ENCODE measurements around the gene SUSD2.
"Not testable (repeated sequence)": the region's sequence is repeated elsewhere in the genome, so short reads cannot be mapped to it uniquely, and the experiment has no call there.

Gene SUSD2

DNA sequence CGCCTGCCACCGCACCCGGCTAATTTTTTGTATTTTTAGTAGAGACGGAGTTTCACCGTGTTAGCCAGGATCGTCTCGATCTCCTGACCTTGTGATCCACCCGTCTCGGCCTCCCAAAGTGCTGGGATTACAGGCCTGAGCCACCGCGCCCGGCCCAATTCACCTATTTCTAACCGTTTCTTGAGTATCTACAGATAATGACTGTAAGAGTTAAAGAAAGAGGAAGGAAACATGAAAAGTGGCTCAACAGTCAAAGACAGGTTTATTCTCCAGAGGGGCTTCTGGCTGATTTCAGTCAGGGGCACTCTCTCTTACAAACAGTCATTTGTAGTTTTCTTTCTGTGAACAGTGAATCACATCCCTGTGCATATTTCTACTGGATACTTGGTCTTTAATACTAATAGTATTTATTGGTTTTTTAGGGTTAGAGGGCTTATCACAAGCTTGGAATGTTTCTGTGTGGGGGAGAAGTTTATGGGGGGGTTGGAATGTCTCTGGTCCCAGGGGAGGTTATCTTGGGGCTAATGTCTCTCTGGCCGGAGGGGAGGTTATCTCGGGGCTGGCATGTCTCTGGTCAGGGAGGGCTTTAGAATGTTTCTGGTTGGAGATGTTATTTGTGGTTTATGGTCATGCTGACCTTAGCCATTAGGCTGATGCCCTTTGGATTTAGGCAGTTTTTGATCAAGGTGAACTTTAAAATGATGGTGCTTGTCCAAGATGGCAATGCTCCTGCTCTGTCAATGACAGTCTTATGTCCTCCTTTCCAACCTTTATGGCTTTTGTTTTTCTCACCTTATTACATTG, 25.4 kb downstream of the SUSD2 start:
- H3K9me3 Mint-ChIP-seq, H3K27me3 Mint-ChIP-seq, H3K4me3 Mint-ChIP-seq, H3K36me3 Mint-ChIP-seq: not testable (repeated sequence)
- Mint-ChIP-seq H3K27ac (peak overlapping the region; percentile 25), H3K4me1 (peaks cover 27% of the 10 kb centered on the region)
- ATAC-seq, result peak; percentile 41

DNA sequence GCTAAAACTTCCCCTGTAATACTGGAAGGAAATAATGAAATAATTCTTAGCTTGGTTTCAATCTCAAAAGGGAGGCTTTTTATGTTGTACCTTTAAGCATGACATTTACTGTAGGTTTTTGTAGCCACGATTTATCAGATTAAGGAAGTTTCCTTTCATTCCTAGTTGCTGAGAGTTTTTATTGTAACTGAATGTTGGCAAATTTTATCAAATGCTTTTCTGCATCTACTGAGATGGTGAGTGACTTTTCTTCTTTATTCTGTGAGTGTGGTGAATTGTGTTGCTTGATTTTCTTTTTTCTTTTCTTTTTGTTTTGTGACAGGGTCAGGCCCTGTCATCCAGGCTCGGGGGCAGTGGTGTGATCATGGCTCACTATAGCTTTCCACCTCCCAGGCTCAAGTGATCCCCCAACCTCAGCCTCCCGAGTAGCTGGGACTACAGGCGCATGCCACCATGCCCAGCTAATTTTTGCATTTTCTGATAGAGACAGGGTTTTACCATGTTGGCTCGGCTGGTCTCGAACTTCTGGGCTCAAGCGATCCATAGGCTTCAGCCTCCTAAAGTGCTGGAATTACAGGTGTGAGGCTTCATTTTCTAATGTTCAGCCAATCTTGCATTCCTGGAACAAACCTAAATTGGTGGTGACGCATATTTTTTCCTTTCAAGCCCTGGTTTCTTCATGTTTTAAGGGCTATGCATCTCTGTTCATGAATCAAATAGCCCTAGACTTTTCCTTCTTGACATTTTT, 26.2 kb downstream of the SUSD2 start:
- H3K4me3 Mint-ChIP-seq, result no peak overlapping the region
- no peak for ATAC-seq

DNA sequence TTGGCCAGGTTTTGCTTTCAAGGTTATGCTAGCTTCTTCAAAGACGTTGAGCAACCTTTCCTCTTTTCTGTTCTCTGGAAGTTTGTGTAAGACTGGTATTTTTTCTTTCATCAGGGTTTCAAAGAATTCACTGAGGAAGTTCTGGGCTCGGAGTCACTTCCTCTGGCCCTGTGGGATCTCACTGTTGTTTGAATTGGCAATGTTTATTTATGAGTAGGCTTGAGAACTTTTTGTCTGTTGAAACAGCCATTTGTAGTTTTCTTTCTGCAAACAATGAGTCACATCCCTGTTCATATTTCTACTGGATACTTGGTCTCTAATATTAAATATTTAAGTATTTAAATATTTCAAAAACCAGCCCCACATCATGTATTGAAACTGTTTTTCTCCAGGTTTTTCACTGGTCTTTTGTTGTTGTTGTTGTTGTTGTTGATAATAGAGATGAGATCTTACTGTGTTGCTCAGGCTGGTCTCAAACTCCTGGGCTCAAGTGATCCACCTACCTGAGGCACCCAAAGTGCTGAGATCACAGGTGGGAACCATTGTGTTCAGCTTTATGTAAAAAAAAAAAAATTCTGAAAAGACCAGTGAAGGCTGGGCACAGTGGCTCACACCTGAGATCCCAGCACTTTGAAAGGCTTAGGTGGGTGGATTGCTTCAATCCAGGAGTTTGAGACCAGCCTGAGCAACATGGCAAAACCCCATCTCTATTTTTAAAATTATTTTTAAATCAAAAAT, 26.9 kb downstream of the SUSD2 start:
- peak overlapping the region; percentile 25 for H3K27ac Mint-ChIP-seq
- ATAC-seq, result no peak
- no peak overlapping the region for H3K4me3 Mint-ChIP-seq
- H3K27me3 Mint-ChIP-seq, result no peaks in the 10 kb centered on the region
- no peaks in the 10 kb centered on the region for H3K36me3 Mint-ChIP-seq
- no peaks in the 10 kb centered on the region for H3K9me3 Mint-ChIP-seq
- H3K4me1 Mint-ChIP-seq, result peaks cover 27% of the 10 kb centered on the region

More for the DNA sequence above, 26.2 kb downstream of the SUSD2 start:
- peaks cover 27% of the 10 kb centered on the region for H3K4me1 Mint-ChIP-seq
- H3K9me3 Mint-ChIP-seq, result no peaks in the 10 kb centered on the region
- H3K27ac Mint-ChIP-seq, result peak overlapping the region; percentile 25
- no peaks in the 10 kb centered on the region for H3K36me3 Mint-ChIP-seq
- H3K27me3 Mint-ChIP-seq, result no peaks in the 10 kb centered on the region

DNA sequence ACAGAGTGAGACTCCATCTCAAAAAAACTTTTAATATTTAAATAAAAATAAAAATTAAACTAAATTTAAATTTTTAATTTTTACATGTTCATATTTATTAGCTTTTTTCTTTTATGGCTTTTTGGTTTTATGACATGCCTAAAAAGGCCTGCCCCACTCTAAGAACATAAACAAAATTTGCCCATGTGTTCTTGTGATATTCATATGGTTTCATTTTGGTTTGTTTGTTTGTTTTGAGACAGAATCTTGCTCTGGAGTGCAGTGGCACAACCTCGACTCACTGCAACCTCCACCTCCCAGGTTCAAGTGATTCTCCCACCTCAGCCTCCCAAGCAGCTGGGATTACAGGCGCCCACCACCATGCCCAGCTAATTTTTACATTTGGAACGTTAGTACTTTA, 27.7 kb downstream of the SUSD2 start:
- Mint-ChIP-seq H3K9me3 (no peaks in the 10 kb centered on the region), H3K4me3 (no peak overlapping the region), H3K4me1 (peaks cover 27% of the 10 kb centered on the region), H3K36me3 (no peaks in the 10 kb centered on the region), H3K27ac (no peak overlapping the region), H3K27me3 (peaks cover 3% of the 10 kb centered on the region)
- ATAC-seq, result no peak

DNA sequence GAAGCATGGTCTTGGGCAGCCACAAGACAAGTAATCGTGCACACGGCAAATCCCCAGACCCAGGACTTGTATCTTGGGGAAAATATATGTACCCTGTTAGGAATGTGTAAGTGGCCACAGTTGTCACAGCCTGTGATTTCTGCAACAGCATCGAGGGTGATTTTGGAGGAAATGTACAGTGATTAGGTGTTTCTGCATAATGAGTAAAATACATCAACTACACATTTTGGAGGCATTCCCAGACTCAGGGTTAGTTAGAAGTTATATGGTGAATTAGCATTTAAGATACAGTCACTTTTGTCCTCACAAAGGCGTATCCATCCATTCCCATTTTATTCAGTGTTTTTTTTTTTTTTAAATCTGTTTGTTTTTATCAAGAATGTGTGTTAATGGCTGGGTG, 28.4 kb downstream of the SUSD2 start:
- Mint-ChIP-seq H3K9me3 (no peaks in the 10 kb centered on the region), H3K27ac (no peak overlapping the region), H3K36me3 (no peaks in the 10 kb centered on the region), H3K4me1 (peaks cover 27% of the 10 kb centered on the region), H3K4me3 (no peak overlapping the region), H3K27me3 (peaks cover 9% of the 10 kb centered on the region)
- ATAC-seq, result no peak

DNA sequence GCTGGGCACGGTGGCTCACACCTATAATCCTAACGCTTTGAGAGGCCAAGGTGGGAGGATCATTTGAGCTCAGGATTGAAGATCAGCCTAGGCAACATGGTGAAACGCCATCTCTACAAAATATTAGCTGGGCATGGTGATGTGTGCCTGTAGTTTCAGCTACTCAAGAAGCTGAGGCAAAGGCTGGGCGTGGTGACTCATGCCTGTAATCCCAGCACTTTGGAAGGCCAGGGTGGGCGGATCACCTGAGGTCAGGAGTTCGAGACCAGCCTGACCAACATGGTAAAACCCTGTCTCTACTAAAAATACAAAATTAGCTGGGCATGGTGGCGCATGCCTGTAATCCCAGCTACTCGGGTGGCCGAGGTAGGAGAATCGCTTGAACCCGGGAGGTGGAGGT, 29.1 kb downstream of the SUSD2 start:
- H3K27ac Mint-ChIP-seq, ATAC-seq, H3K4me3 Mint-ChIP-seq, H3K36me3 Mint-ChIP-seq, H3K9me3 Mint-ChIP-seq, H3K27me3 Mint-ChIP-seq: not testable (repeated sequence)
- peaks cover 25% of the 10 kb centered on the region for H3K4me1 Mint-ChIP-seq

DNA sequence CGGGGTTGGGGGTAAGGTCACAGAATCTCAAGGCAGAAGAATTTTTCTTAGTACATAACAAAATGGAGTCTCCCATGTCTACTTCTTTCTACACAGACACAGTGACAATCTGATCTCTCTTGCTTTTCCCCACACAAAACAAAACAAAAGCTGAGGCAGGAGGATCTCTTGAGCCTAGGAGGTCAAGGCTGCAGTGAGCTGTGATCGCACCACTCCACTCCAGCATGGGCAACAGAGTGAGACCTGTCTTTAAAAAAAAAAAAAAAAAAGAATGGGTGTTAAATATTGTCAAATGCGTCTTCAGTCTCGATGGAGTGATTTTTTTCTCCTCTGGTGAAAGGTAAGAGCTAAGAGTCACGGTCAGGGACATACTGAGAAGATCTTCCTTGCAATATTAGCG, 30.4 kb downstream of the SUSD2 start:
- H3K27ac Mint-ChIP-seq, H3K27me3 Mint-ChIP-seq, H3K36me3 Mint-ChIP-seq, H3K9me3 Mint-ChIP-seq, H3K4me3 Mint-ChIP-seq, ATAC-seq: not testable (repeated sequence)
- H3K4me1 Mint-ChIP-seq, result peaks cover 21% of the 10 kb centered on the region

DNA sequence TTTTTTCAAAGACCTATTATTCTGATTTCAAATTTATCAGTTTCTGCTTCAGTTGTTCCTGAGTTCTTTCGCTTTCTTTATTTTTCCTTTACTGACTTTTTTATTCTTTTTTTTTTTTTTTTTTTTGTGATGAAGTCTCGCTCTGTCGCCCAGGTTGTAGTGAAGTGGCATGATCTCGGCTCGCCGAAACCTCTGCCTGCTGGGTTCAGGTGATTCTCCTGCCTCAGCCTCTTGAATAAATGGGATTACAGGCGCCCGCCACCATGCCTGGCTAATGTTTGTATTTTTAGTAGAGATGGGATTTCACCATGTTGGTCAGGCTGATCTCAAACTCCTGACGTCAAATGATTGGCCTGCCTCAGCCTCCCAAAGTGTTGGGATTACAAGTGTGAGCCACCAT, 31.8 kb downstream of the SUSD2 start:
- H3K27me3 Mint-ChIP-seq, H3K9me3 Mint-ChIP-seq, H3K36me3 Mint-ChIP-seq, ATAC-seq, H3K4me3 Mint-ChIP-seq, H3K4me1 Mint-ChIP-seq, H3K27ac Mint-ChIP-seq: not testable (repeated sequence)

DNA sequence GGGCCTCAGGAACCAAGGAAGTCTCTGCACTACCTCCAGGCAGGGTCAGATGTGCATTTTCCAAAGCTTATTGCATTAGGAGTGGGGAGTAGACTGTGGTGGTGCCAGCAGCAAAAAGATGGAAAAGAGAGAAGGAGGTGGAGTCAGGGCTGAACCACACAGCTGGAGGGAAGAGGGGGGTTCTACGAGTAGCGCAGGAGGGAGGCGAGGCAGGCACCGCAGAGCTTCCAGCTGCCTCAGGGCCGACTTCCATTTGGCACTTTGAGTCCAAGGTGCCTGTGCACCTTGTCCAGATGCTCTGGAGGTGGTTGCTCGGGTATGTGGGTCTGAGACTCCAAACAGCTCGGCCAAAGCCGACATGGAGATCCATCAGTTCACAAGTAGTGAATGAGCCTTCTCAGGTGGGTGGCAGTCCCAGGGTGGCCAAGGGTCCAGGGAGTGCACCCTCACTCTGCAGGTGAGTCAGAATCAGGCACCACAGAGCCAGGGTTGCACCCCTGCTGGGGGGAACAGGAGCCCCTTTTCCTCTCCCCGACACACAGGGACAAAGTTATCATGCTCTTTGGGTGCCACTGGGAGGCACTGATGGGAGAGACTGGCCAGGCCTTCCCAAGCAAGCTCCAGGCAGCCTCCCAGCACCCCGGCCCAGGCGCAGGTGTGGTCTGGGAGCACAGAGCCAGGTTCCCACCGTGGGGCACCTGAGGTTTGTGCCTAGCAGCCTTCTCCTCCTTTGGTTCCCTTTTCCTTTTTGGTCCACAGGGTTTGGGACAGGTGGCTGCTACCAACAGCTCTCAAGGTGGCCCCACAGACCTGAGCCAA, 33.4 kb downstream of the SUSD2 start:
- no peak for ATAC-seq
- no peaks in the 10 kb centered on the region for H3K9me3 Mint-ChIP-seq
- peaks cover 21% of the 10 kb centered on the region for H3K27me3 Mint-ChIP-seq
- H3K4me3 Mint-ChIP-seq, result no peak overlapping the region
- no peak overlapping the region for H3K27ac Mint-ChIP-seq
- H3K4me1 Mint-ChIP-seq, result peaks cover 6% of the 10 kb centered on the region
- H3K36me3 Mint-ChIP-seq, result no peaks in the 10 kb centered on the region

DNA sequence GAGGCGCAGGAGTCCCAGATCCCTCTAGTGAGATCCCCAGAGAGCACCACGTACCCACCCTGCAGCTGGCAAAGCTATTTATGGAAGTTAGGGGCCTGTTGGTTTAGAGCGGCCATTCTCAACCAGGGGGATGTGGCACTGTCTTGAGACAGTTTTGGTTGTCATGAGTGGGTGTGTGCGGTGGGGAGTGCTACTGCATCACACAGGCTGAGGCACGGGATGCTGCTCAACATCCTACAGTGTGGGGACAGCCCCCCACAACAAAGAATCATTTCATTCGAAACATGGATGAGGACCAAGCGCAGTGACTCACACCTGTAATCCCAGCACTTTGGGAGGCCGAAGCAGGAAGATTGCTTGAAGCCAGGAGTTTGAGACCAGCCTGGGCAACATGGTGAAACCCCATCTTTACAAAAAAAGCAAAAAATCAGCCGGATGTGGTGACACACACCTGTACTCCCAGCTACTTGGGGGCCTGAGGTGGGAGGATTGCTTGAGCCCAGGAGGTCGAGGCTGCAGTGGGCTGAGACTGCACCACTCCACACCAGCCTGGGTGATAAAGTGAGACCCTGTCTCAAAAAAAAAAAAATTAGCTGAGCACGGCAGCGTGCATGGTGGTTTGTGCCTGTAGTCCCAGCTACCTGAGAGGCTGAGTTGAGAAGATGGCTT, 35.4 kb downstream of the SUSD2 start:
- peaks cover 21% of the 10 kb centered on the region for H3K27me3 Mint-ChIP-seq
- H3K4me3 Mint-ChIP-seq, result no peak overlapping the region

DNA sequence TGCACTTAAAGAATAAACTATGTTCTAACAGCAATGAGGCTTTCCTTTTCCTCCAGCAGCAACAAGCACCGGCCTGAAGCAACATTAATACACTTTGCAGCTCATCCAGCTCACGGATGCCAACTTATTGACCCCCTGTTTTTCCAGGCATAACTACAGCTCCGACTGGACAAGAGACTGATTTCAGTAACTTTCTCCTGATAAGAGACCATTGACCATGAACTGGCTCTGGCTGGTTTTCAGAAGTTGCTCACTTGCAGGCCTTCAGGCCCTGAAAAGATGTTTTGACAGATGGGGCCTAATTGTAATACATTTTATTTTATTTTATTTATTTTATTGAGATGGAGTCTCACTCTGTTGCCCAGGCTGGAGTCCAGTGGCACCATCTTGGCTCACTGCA, 36.1 kb downstream of the SUSD2 start:
- ATAC-seq, result no peak
- no peak overlapping the region for H3K4me3 Mint-ChIP-seq
- peaks cover 21% of the 10 kb centered on the region for H3K27me3 Mint-ChIP-seq
- H3K36me3 Mint-ChIP-seq, result no peaks in the 10 kb centered on the region
- peaks cover 6% of the 10 kb centered on the region for H3K4me1 Mint-ChIP-seq
- H3K9me3 Mint-ChIP-seq, result no peaks in the 10 kb centered on the region
- no peak overlapping the region for H3K27ac Mint-ChIP-seq

More for the DNA sequence above, 35.4 kb downstream of the SUSD2 start:
- peak; percentile 72 for ATAC-seq
- Mint-ChIP-seq H3K36me3 (no peaks in the 10 kb centered on the region), H3K9me3 (no peaks in the 10 kb centered on the region), H3K4me1 (peaks cover 6% of the 10 kb centered on the region), H3K27ac (peak overlapping the region; percentile 53)

DNA sequence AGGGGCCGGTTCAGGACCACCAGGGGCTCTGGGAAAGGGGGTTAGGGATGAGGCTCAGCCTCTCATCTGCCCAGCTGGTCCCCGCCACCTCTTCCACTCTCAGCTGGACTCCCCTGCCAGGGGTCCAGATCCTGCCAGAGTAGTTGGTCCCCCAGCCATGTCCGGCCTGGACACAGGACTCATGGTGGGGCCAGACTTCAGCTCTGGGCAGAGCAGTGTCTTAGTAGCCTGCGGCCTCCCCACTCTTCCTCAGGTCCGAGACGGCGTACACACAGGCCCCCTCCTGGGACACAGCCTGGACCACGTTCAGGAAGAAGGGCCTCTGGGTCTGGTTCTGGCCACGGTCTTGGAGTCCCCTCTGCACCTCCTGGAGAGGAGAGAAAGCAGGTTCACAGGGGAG, 38.5 kb downstream of the SUSD2 start:
- no peak overlapping the region for H3K4me3 Mint-ChIP-seq
- ATAC-seq, result no peak
- no peaks in the 10 kb centered on the region for H3K9me3 Mint-ChIP-seq
- H3K27ac Mint-ChIP-seq, result no peak overlapping the region
- no peaks in the 10 kb centered on the region for H3K36me3 Mint-ChIP-seq
- H3K27me3 Mint-ChIP-seq, result peaks cover 12% of the 10 kb centered on the region
- peaks cover 6% of the 10 kb centered on the region for H3K4me1 Mint-ChIP-seq

DNA sequence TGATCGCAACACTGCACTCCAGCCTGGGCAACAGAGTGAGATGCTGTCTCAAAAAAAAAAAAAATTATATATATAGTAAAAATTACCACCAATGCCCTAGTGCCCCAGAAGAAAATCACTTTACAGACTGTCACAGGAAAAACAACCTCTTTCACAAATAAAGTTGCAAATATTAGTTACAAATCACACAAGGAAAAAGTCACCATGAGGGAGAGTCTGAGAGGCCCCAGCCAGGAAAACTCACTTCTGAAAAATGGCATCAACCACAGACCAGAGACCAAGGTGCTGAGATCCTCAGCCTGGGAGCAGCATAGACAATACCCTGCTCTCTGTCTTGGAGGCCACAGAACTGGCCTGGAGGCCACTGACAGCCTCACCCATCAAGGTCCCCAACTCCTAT, 43.2 kb downstream of the SUSD2 start:
- Mint-ChIP-seq H3K9me3 (peaks cover 2% of the 10 kb centered on the region), H3K27ac (no peak overlapping the region), H3K4me3 (no peak overlapping the region), H3K36me3 (no peaks in the 10 kb centered on the region), H3K27me3 (no peaks in the 10 kb centered on the region), H3K4me1 (no peaks in the 10 kb centered on the region)
- ATAC-seq, result no peak

DNA sequence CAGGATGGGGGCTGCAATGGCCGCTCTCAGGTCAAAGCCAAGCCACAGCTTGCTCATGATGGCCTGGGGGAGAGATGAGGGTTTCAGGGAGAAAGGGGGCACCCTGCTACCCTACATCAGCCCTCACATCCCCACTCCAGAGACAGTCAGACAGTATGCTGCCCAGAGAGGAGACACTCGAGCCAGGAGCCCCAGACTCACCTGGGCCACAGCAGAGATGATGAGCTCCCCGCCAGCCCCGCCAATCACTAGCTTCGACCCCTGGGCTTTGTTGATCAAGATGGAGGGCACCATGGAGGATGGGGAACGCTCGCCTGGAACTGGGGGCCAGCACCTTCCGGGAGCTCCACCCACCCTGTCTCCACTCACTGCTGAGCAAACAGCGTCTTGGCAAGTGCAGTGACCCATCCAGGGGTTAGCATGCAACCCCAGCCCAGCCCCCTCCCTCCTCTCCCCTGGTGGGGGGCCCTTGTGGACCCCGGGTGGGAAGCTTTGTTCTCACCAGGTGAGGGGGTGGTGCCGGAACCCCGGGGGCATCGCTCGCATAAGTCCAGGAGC, 43.8 kb downstream of the SUSD2 start:
- no peak overlapping the region for H3K4me3 Mint-ChIP-seq
- H3K4me1 Mint-ChIP-seq, result no peaks in the 10 kb centered on the region
- H3K27ac Mint-ChIP-seq, result no peak overlapping the region
- peak; percentile 37 for ATAC-seq
- H3K36me3 Mint-ChIP-seq, result no peaks in the 10 kb centered on the region
- H3K27me3 Mint-ChIP-seq, result no peaks in the 10 kb centered on the region
- peaks cover 2% of the 10 kb centered on the region for H3K9me3 Mint-ChIP-seq

Measured in stimulated activated memory B cell treated with anti-CD40 and anti-IgM and Interleukin-4, amounts not matched to agents 10 μg/mL and 1 μg/mL and 100 μg/mL, for 72 hours (primary cell).